NCI-H748 (cell line): ENCODE measurements around the gene FRMD4B.

Experiments used
- DNase-seq: peaks from one replicate; lab custom pipeline; 2025; ENCODE audit not compliant: unreplicated experiment; lab: John Stamatoyannopoulos, UW

FRMD4B gene

GRCh38 chr3:69385723-69386555, at the start of gene FRMD4B:
Gene FRMD4B, minus strand, starts transcription at chr3:69386088. Its CDS starts 99 bp downstream, at chr3:69385989.
- DNase-seq = peak; percentile 57

- DNase-seq = no peak
Observed at GRCh38 chr3:69433969-69434325, 48.1 kb upstream of the FRMD4B start.

- DNase-seq = no peak
Observed at GRCh38 chr3:69433121-69433968, 47.5 kb upstream of the FRMD4B start.

GRCh38 chr3:69428657-69429255, 42.9 kb upstream of the FRMD4B start:
- no peak for DNase-seq

GRCh38 chr3:69426967-69427304, 41.0 kb upstream of the FRMD4B start:
- DNase-seq = no peak

- DNase-seq = no peak
Observed at GRCh38 chr3:69426291-69426966, 40.5 kb upstream of the FRMD4B start.

- peak; percentile 10 for DNase-seq
Observed at GRCh38 chr3:69425249-69425648, 39.4 kb upstream of the FRMD4B start.

- no peak for DNase-seq
Observed at GRCh38 chr3:69423463-69424155, 37.7 kb upstream of the FRMD4B start.

GRCh38 chr3:69422751-69423150, 36.9 kb upstream of the FRMD4B start:
- DNase-seq = no peak

GRCh38 chr3:69420781-69421520, 35.1 kb upstream of the FRMD4B start:
- no peak for DNase-seq

GRCh38 chr3:69419276-69419675, 33.4 kb upstream of the FRMD4B start:
- no peak for DNase-seq

- DNase-seq = no peak
Observed at GRCh38 chr3:69417541-69418078, 31.7 kb upstream of the FRMD4B start.

- no peak for DNase-seq
Observed at GRCh38 chr3:69413551-69414207, 27.8 kb upstream of the FRMD4B start.

- no peak for DNase-seq
Observed at GRCh38 chr3:69411346-69411745, 25.5 kb upstream of the FRMD4B start.

GRCh38 chr3:69410301-69410700, 24.4 kb upstream of the FRMD4B start:
- DNase-seq = peak; percentile 43

GRCh38 chr3:69409831-69410230, 23.9 kb upstream of the FRMD4B start:
- DNase-seq = no peak

GRCh38 chr3:69409011-69409410, 23.1 kb upstream of the FRMD4B start:
- no peak for DNase-seq

- DNase-seq = no peak
Observed at GRCh38 chr3:69408542-69408941, 22.7 kb upstream of the FRMD4B start.

- DNase-seq = no peak
Observed at GRCh38 chr3:69407908-69408307, 22.0 kb upstream of the FRMD4B start.
